HepG2 (cell line): ENCODE data around the gene PAGE2B. TPM values are rescaled to one million over a fixed set of nuclear protein-coding genes. Genes with fewer than 3 reads are reported as not detected.

Source experiments
- ATAC-seq: fragments of 200-7000 bp; cut with Tn5 transposase; 3 replicates; pipeline ENCODE4 v1.9.1; 2020; ENCODE audit warnings: mild to moderate bottlenecking, moderate library complexity
- BruUV-seq: library from RNA; stranded (reverse); fragments of 400-500 nt; replicated peaks from 2 replicates; lab custom pipeline; 2021; lab: Mats Ljungman, UMichigan
- CTCF ChIA-PET: fragments of 300-600 bp; formaldehyde crosslinking; extraction: SDS; loops from one replicate; lab custom pipeline; 2021; ENCODE audit warnings: low total read pairs, inconsistent platforms, low intra/inter-chr PET ratio; lab: Yijun Ruan, JAX
- POLR2A ChIA-PET: fragments of 350-600 bp; sonication (Branson Sonifier 250); formaldehyde crosslinking; loops from one replicate; lab custom pipeline; 2020; ENCODE audit warnings: antibody characterized with exemption, inconsistent platforms; lab: Yijun Ruan, JAX
- DNase-seq: peaks from one replicate; pipeline ENCODE4 v3.0.0-alpha.2; 2015; ENCODE audit warnings: low spot score
- FAIRE-seq: peaks from 3 replicates; lab custom pipeline; 2011; peaks lifted over from hg19 to GRCh38; lab: Jason Lieb, UNC
- H2AFZ ChIP-seq: one replicate; pipeline ENCODE4 v1.6.1; 2011; ENCODE audit warnings: low read length, inconsistent platforms
- H3K27ac ChIP-seq: fragments of 300-600 bp; 3 replicates; pipeline ENCODE4 v1.8.0; 2011; ENCODE audit warnings: mixed run types, mild to moderate bottlenecking, mixed read lengths, low read length, inconsistent platforms; ENCODE audit not compliant: insufficient read depth; ENCODE audit errors: extremely low read length
- H3K27me3 ChIP-seq, 2 experiments: fragments of 200-600 bp in 1 of 2; 2 replicates in 1 of 2; 3 replicates in 1 of 2; pipeline versions ENCODE4 v1.6.0 to v1.8.0; 2011; ENCODE audit warnings: low read length in 2 of 2, mild to moderate bottlenecking in 2 of 2, moderate library complexity in 2 of 2, inconsistent platforms in 1 of 2; ENCODE audit not compliant: insufficient read depth in 2 of 2, control insufficient read depth in 1 of 2
- H3K36me3 ChIP-seq, 2 experiments: fragments of 200-600 bp in 1 of 2; replicated peaks in 1 of 2; 2 replicates in 1 of 2; 3 replicates in 1 of 2; pipeline versions ENCODE4 v1.5.1 to v1.8.0; 2011; ENCODE audit warnings: low read length in 2 of 2, inconsistent platforms in 1 of 2; ENCODE audit not compliant: insufficient read depth in 2 of 2, control insufficient read depth in 1 of 2
- H3K4me1 ChIP-seq: 2 replicates; pipeline ENCODE4 v1.5.1; 2012; ENCODE audit warnings: low read length, inconsistent platforms; ENCODE audit not compliant: insufficient read depth
- H3K4me2 ChIP-seq: 2 replicates; pipeline ENCODE4 v1.6.0; 2011; ENCODE audit warnings: low read depth, low read length, inconsistent platforms
- H3K4me3 ChIP-seq, 3 experiments: fragments of 200-600 bp in 1 of 3; sonication (generic), shearing (Covaris generic) in 1 of 3; replicated peaks in 1 of 3; 2 replicates each; pipeline ENCODE4 v1.5.1; 2011 to 2016; ENCODE audit warnings: low read length in 3 of 3, inconsistent platforms in 2 of 3, low read depth in 2 of 3, mild to moderate bottlenecking in 2 of 3, control low read depth in 1 of 3, mixed read lengths in 1 of 3; ENCODE audit not compliant: insufficient read depth in 1 of 3
- H3K79me2 ChIP-seq: one replicate; pipeline ENCODE4 v1.6.1; 2011; ENCODE audit warnings: low read length, inconsistent platforms; ENCODE audit not compliant: insufficient read depth
- H3K9ac ChIP-seq: 2 replicates; pipeline ENCODE4 v1.6.0; 2011; ENCODE audit warnings: mild to moderate bottlenecking, low read depth, low read length, inconsistent platforms; ENCODE audit not compliant: insufficient read depth
- H3K9me3 ChIP-seq: 2 replicates; pipeline ENCODE4 v1.5.1; 2012; ENCODE audit warnings: mild to moderate bottlenecking, low read length
- H4K20me1 ChIP-seq: 2 replicates; pipeline ENCODE4 v1.6.0; 2011; ENCODE audit warnings: inconsistent platforms, mild to moderate bottlenecking, low read length, moderate library complexity; ENCODE audit not compliant: insufficient read depth
- CREB1 ChIP-seq, 2 experiments: fragments of 450-650 bp in 1 of 2; IDR thresholded peaks; 2 replicates each; pipeline ENCODE4 v1.6.1; 2016 to 2017; ENCODE audit warnings: control low read depth in 1 of 2, mild to moderate bottlenecking in 1 of 2, missing compliant biosample characterization in 1 of 2, missing genetic modification characterization in 1 of 2
- JUNB ChIP-seq: sonication (generic); formaldehyde crosslinking; IDR thresholded peaks from 2 replicates; pipeline ENCODE4 v1.8.0; 2022; ENCODE audit warnings: missing genetic modification reagents, mild to moderate bottlenecking, borderline replicate concordance
- SOX13 ChIP-seq, 3 experiments: fragments of 450-650 bp in 1 of 3; sonication (generic) in 1 of 3; formaldehyde crosslinking in 1 of 3; IDR thresholded peaks in 2 of 3; conservative IDR thresholded peaks in 1 of 3; 2 replicates each; pipeline versions ENCODE4 v1.5.0 to v1.6.1; 2016 to 2020; ENCODE audit warnings: antibody characterized with exemption in 1 of 3, mild to moderate bottlenecking in 1 of 3, missing compliant biosample characterization in 1 of 3, missing genetic modification reagents in 1 of 3, moderate library complexity in 1 of 3
- ZBTB2 ChIP-seq: sonication (generic); formaldehyde crosslinking; IDR thresholded peaks from 2 replicates; pipeline ENCODE4 v1.8.0; 2022; ENCODE audit warnings: low read depth, missing genetic modification reagents
- ZFP36 ChIP-seq: fragments of 150-350 bp; IDR thresholded peaks from 2 replicates; pipeline ENCODE4 v1.6.1; 2018; ENCODE audit warnings: borderline replicate concordance, low read length, low read depth; ENCODE audit not compliant: partially characterized antibody
- ZNF276 ChIP-seq: sonication (generic); formaldehyde crosslinking; IDR thresholded peaks from 2 replicates; pipeline ENCODE4 v1.4.0; 2020; ENCODE audit warnings: mild to moderate bottlenecking, low read depth, missing genetic modification reagents
- ZNF383 ChIP-seq: sonication (generic); formaldehyde crosslinking; IDR thresholded peaks from 2 replicates; pipeline ENCODE4 v1.4.0; 2020; ENCODE audit warnings: missing genetic modification reagents, mild to moderate bottlenecking, borderline replicate concordance
- ZNF550 ChIP-seq: sonication (generic); formaldehyde crosslinking; IDR thresholded peaks from 2 replicates; pipeline ENCODE4 v1.4.0; 2020; ENCODE audit warnings: mild to moderate bottlenecking, missing genetic modification reagents, borderline replicate concordance
- ZNF678 ChIP-seq: sonication (generic); formaldehyde crosslinking; IDR thresholded peaks from 2 replicates; pipeline ENCODE4 v1.4.0; 2020; ENCODE audit warnings: mild to moderate bottlenecking, missing genetic modification reagents
- ZNF7 ChIP-seq: IDR thresholded peaks from 2 replicates; pipeline ENCODE4 v1.6.1; 2016; ENCODE audit warnings: missing biosample characterization, missing genetic modification reagents
- ZNF713 ChIP-seq: sonication (generic); formaldehyde crosslinking; IDR thresholded peaks from 2 replicates; pipeline ENCODE4 v1.4.0; 2020; ENCODE audit warnings: mild to moderate bottlenecking, missing genetic modification reagents
- in situ Hi-C: cut with HindIII; loops from 2 replicates; pipeline ENCODE4 v1.10.0; 2017; ENCODE audit warnings: low pct_unique_long_range_greater_than_20kb; ENCODE audit not compliant: extremely low pct_ligation_motif_present
- intact Hi-C: fragments of 100-400 bp; cut with micrococcal nuclease; formaldehyde crosslinking; loops from one replicate; pipeline ENCODE4 v1.10.0; 2022; ENCODE audit not compliant: unreplicated experiment
- polyA plus RNA-seq, 8 experiments: library from polyadenylated mRNA; depleted of rRNA in 3 of 8; stranded (reverse) in 7 of 8; unstranded in 1 of 8; fragments of >200 nt; fragmentation: Illumina TruSeq in 4 of 8; extraction: Trizol in 4 of 8; gene quantifications; 2 replicates each; pipeline versions ENCODE4 v1.2.1 to v1.2.3, GENCODE V29; 2011 to 2016; ENCODE audit warnings: low read depth in 4 of 8, missing spikeins in 1 of 8, mixed read lengths in 1 of 8; ENCODE audit not compliant: insufficient read depth in 1 of 8
- total RNA-seq, 5 experiments: library from RNA; depleted of rRNA; stranded (reverse); fragments of >200 nt; fragmentation: Illumina TruSeq; extraction: Trizol; gene quantifications; 2 replicates each; pipeline ENCODE4 v1.2.3, GENCODE V29; 2016; ENCODE audit warnings: low read depth in 1 of 5
- TF ChIP-seq, protein P1 (sequence below): sonication (generic); formaldehyde crosslinking; IDR thresholded peaks from 2 replicates; pipeline ENCODE4 v1.9.0; 2021; ENCODE audit warnings: missing genetic modification reagents, borderline replicate concordance
- TF ChIP-seq, protein P2 (sequence below): sonication (generic); formaldehyde crosslinking; IDR thresholded peaks from 2 replicates; pipeline ENCODE4 v1.4.0; 2020; ENCODE audit warnings: missing genetic modification reagents, borderline replicate concordance
- TF ChIP-seq, protein P3 (sequence below): IDR thresholded peaks from 2 replicates; pipeline ENCODE4 v1.6.1; 2016; ENCODE audit warnings: mild to moderate bottlenecking, missing biosample characterization, missing genetic modification reagents

PAGE2B gene
- total and polyA plus RNA-seq, 2 of the 13 experiments (the other 11 are each of a cell fraction or from before 2014, with no cell fraction given) = 0.57 TPM; not detected in 1

- TF ChIP-seq, protein P1, sequence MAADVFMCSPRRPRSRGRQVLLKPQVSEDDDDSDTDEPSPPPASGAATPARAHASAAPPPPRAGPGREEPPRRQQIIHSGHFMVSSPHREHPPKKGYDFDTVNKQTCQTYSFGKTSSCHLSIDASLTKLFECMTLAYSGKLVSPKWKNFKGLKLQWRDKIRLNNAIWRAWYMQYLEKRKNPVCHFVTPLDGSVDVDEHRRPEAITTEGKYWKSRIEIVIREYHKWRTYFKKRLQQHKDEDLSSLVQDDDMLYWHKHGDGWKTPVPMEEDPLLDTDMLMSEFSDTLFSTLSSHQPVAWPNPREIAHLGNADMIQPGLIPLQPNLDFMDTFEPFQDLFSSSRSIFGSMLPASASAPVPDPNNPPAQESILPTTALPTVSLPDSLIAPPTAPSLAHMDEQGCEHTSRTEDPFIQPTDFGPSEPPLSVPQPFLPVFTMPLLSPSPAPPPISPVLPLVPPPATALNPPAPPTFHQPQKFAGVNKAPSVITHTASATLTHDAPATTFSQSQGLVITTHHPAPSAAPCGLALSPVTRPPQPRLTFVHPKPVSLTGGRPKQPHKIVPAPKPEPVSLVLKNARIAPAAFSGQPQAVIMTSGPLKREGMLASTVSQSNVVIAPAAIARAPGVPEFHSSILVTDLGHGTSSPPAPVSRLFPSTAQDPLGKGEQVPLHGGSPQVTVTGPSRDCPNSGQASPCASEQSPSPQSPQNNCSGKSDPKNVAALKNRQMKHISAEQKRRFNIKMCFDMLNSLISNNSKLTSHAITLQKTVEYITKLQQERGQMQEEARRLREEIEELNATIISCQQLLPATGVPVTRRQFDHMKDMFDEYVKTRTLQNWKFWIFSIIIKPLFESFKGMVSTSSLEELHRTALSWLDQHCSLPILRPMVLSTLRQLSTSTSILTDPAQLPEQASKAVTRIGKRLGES (CRISPR knock-in tag) = no peak
- TF ChIP-seq, protein P2, sequence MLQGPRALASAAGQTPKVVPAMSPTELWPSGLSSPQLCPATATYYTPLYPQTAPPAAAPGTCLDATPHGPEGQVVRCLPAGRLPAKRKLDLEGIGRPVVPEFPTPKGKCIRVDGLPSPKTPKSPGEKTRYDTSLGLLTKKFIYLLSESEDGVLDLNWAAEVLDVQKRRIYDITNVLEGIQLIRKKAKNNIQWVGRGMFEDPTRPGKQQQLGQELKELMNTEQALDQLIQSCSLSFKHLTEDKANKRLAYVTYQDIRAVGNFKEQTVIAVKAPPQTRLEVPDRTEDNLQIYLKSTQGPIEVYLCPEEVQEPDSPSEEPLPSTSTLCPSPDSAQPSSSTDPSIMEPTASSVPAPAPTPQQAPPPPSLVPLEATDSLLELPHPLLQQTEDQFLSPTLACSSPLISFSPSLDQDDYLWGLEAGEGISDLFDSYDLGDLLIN (CRISPR knock-in tag) = no peak
Observed at GRCh38 chrX:55118574-55118973, 43.7 kb downstream of the PAGE2B start (continued).

GRCh38 chrX:55119271-55119670 is 44.4 kb downstream of the PAGE2B start:
- Histone ChIP-seq H3K9me3 (no peaks in the 10 kb centered on the region), H3K4me3 (no peak overlapping the region), H4K20me1 (no peaks in the 10 kb centered on the region), H3K4me1 (no peaks in the 10 kb centered on the region), H3K4me2 (no peak overlapping the region), H3K27ac (no peak overlapping the region), H2AFZ (no peak overlapping the region), H3K27me3 (no peaks in the 10 kb centered on the region), H3K9ac (no peak overlapping the region), H3K36me3 (no peaks in the 10 kb centered on the region), H3K79me2 (no peaks in the 10 kb centered on the region)
- DNase-seq = no peak
- FAIRE-seq = no peak
- ChIA-PET CTCF (no interaction called here), POLR2A (no interaction called here)
- no TSS peak for BruUV-seq
- in situ Hi-C loops = no loop called here
- intact Hi-C loops = no loop called here
- no peak for ATAC-seq
- TF ChIP-seq ZBTB2 (CRISPR knock-in tag) = no peak
- TF ChIP-seq, protein P3, sequence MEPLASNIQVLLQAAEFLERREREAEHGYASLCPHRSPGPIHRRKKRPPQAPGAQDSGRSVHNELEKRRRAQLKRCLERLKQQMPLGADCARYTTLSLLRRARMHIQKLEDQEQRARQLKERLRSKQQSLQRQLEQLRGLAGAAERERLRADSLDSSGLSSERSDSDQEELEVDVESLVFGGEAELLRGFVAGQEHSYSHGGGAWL (CRISPR knock-in tag) = no peak
- TF ChIP-seq ZNF678 (CRISPR knock-in tag) = no peak
- no peak for TF ChIP-seq ZFP36
- TF ChIP-seq JUNB = no peak
- no peak for TF ChIP-seq ZNF383 (CRISPR knock-in tag)
- TF ChIP-seq ZNF7 = no peak
- TF ChIP-seq SOX13 (IDR thresholded peaks at IDR 0.05) = no peak
- TF ChIP-seq SOX13 (CRISPR knock-in tag; conservative IDR thresholded peaks at IDR 0.05 in 1 of 2, IDR thresholded peaks at IDR 0.05 in 1 of 2) = no peak
- no peak for TF ChIP-seq ZNF276 (CRISPR knock-in tag)
- TF ChIP-seq CREB1 (IDR thresholded peaks at IDR 0.05) = no peak
- TF ChIP-seq CREB1 (CRISPR knock-in tag; IDR thresholded peaks at IDR 0.05) = no peak
- TF ChIP-seq ZNF550 (CRISPR knock-in tag) = no peak
- no peak for TF ChIP-seq ZNF713 (CRISPR knock-in tag)
